ENCODE measurements around the gene RMDN3.

The RMDN3 gene

DNA sequence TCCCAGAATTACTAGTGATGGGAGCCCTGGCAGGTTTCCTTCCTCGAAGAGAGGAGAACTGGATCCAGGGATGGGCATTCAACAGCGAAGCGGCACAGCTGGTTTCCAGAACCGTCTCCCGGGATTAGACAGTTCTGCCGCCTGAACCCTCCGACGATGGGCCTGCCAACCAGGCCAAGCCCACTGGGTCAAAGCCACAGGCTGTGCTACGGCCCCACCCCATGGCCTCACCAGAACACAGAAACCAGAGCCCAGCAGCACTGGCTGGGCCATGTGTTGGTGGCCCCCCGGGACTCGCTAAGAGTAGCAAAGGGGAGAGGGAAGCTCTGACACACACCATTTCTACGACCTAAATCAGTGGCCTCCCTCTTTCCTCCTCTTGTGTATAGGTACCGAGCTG, 17.0 kb upstream of the RMDN3 start:
- DNase-seq = no peak

GRCh38 chr15:40771242-40771641, 16.2 kb upstream of the RMDN3 start:
- DNase-seq = no peak

- DNase-seq = no peak
These were observed 15.2 kb upstream of the RMDN3 start for GRCh38 chr15:40770147-40770721.

DNA sequence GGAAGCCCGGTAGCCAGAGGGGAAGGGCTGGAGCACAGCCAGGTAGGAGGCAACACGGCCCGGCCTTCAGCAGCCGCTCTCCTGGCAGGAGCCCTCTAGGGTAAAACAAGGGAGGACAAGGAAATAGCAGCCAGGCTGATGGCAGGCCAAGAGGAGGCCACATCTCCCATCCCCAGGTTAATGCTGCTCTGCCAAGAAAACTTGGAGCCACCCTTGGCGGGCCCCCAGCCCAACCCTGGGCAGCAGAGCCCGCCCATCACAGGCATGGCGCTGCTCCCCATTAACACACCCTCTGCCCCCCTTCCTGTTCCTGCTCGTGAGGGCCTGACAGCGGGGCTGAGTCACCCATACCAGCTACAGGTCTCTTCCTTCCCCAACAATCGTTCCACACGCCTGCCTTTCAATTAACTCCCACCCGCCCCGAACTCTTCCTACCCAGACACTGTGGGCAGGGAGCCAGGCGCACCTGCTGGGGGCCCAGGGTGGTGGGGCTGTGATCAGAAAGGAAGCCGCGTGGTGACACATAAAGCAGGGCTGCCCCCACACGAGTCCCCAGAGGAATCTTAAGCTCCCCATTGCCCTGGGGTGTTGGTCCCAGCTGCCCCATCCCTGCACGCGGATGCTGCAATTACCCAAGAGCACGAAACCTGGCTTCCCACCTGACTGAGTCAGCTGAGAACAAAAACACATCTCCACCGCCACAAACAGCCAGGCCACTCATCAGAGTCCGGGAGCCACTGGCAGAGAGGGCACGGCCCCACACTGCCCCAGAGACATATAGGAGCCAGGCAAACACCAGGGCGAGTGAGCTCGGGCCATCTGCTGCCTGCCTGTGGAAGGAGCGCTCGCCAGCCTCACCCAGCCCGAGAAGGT, 14.5 kb upstream of the RMDN3 start, which contains the start of gene C15orf62:
TSS of gene C15orf62 (plus strand) at position 707 of the 873 bp plus-strand sequence. CDS start 516 bp downstream, outside the sequence.
- DNase-seq = peak; percentile 87

DNA sequence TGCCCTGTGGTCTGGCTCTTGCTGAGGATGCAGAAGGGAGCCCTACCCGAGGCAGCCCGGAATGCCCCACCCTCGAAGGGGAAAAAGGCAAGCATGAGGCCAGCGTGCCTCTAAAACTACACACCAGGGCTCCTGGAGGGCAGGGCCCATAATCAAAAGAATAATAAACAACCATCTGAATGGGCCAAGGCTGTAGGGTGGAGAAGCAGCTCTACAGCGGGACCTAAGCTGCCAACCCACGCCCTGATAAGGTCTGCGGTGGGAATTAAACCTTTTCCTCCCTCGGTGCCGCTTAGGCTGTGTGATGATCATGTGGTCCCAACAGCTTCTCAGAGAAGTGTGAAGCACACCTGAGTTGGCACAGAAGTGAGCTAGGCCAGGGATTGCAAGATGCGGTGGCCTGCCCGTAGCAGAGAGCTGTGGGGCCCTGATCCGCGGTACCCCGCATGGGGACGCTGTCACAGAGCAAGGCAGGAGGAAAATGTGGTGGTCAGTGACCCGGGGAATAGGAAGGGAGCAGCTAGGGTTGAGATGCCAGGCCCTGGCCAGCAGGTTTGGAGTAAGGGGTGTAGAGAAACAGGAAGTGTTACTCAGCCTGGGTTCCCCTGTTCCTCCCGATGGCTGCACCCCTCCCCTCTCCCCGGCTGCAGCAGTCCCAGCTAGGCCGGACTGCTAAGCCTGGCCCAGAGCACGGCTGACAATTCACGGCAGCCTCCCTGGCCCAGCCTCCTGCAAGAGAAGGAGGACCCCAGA, 13.6 kb upstream of the RMDN3 start:
- DNase-seq = peak; percentile 38

DNA sequence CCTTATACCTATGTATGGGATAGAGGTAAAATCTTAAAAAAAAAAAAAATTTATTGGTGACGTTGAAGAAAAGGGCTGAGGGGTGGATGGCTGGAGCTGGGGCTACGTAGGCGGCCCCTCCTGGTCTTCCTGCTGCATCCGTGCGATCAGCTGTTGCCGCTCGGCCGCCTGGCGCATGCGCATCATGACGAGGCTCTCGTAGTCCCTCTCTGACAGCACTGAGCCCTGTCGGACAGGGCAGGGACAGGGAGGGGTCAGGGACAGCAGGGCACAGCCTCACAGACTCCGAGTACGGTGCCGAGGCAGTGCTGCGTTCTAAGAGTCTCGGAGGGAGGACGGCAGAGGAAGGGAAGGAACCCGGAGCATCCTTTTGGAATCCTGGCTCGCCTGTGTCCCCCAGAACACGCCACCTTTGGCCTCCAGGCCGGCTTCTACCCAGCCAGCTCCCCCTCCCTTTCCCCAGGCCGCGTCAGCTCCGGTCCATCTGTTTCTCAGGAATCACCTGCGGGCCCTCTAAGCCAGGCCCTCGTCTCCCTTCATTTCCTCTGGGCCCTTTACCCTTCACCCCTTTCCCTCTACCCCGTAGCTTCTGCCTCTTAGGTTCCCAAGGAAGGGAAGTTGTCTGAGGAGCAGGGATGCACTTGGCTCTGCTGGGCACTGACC, 12.9 kb upstream of the RMDN3 start:
- no peak for DNase-seq

GRCh38 chr15:40766906-40767837, 12.1 kb upstream of the RMDN3 start:
- peak; percentile 27 for DNase-seq

- no peak for DNase-seq
These were observed 11.3 kb upstream of the RMDN3 start for GRCh38 chr15:40766194-40766815.

DNA sequence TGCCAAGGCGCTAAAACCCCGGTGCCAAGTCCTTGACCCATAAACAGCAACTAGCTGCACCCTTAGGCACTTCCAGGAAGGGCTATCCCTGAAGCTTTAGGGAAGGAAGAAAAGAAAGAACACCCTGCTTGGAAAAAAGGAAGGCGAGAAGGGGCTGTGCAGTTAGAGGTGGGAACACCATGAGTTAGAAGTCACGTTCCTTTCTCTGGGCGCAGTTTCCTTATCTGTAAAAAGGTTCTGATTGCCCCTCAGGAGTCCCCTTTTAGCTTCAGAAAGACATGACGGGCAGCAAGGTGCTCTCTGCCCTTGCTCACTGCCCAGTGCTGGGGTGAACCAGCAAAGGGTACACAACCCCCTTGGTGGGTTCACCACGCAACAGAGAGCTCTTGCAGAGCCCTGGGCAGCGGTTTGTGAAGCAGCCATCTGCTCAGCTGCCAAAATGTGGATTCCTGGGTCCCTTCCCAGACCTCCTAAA, 9.6 kb upstream of the RMDN3 start:
- DNase-seq = no peak

- peak; percentile 78 for DNase-seq
These were observed 9.0 kb upstream of the RMDN3 start, which contains the start of gene GCHFR for GRCh38 chr15:40763801-40764628. Gene GCHFR (plus strand): TSS chr15:40764068. CDS start chr15:40764181, 113 bp downstream.

DNA sequence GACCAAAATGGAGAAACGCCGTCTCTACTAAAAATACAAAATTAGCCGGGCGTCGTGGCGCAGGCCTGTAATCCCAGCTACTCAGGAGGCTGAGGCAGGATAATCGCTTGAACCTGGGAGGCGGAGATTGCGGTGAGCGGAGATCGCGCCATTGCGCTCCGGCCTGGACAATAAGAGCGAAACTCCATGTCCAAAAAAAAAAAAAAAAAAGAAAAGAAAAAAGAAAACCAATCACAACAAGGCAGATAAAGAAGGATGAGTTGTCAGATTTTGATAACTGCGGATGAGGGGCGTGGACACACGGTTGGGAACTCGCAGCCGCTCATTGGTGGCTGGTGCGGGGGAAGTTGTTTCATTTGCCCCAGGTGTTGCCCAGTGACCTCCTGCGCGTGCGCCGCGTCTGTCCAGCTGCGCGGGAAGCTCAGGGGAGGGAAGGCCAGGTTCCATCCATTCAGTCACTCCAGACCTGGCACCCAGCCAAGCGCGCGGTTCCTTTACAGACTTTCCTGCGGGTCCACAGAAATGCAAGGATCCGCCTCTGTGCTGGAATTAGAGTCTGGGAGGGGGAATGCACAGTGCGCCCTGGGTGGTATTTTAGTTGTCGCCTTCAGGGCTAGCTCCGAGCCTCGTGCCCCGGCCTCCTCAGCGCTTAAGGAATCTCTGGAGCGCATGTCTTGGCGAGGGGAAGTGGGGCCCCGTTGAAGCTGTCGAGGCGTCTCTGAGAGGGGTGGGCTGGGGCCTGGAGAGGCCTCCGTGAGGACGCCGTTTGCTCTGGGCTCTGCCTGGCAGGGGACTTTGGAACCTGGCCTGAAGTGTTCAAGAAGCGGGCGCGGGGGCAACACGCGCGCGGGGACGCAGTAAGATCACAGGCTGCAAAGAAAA, 8.1 kb upstream of the RMDN3 start:
- DNase-seq = peak; percentile 56

- DNase-seq = no peak
These were observed 4.9 kb upstream of the RMDN3 start for GRCh38 chr15:40759961-40760360.

GRCh38 chr15:40756938-40757337, 1.9 kb upstream of the RMDN3 start:
- no peak for DNase-seq

- no peak for DNase-seq
These were observed 756 bp upstream of the RMDN3 start for GRCh38 chr15:40755812-40756208.

- peak; percentile 26 for DNase-seq
These were observed 526 bp downstream of the RMDN3 start for GRCh38 chr15:40754574-40754882.

DNA sequence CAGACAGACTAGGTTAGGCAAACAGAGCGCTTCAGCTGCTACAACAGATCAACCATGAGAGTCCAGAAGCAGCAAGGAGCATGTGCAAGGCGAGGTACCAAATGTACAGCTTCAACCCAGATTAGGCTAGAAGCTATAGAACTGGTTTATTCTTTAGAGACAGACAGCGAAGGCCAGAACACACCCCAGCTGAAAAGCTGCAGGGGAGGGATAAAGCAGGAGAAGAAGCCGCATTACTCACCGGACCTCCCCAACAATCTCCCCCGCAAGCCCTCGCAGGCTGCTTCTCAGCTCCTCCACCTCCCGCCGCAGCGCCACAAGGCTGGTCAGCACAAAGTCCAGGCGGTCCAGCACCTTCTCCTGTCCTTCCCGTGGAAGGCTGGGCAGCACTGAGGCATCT, 3.3 kb downstream of the RMDN3 start:
- DNase-seq = no peak

GRCh38 chr15:40750885-40751284, 4.2 kb downstream of the RMDN3 start:
- no peak for DNase-seq

DNA sequence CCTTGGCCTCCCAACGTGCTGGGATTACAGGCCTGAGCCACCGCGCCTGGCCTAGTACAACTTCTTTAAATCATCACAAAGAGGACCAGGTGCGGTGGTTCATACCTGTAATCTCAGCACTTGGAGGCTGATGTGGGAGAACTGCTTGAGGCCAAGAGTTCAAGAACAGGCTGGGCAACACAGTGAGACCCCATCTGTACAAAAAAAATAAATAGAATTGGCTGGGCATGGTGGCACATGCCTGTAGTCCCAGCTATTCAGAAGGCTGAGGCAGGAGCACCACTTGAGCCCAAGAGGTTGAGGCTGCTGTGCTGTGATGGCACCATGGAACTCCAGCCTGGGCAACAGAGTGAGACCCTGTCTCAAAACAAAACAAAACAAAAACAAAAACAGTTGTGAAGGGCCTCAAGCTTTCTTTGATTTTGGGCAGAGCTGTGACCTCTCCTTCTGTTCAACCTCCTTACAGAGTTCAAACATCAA, 5.9 kb downstream of the RMDN3 start:
- no peak for DNase-seq

Data from CD4-positive, alpha-beta T cell treated with Interleukin-17A for 4 hours (primary cell).